Hepatocyte (in vitro differentiated cells): ENCODE data around the gene BAZ1B. TPM values are rescaled to one million over a fixed set of nuclear protein-coding genes. Genes with fewer than 3 reads are reported as not detected.
"Not testable (repeated sequence)": the region's sequence is repeated elsewhere in the genome, so short reads cannot be mapped to it uniquely, and the experiment has no call there.

Experiments
- DNase-seq: peaks from one replicate; pipeline ENCODE4 v3.0.0-alpha.2; 2016; ENCODE audit warnings: low spot score
- H2AFZ ChIP-seq: fragments of 200-600 bp; sonication (generic); 2 replicates; pipeline ENCODE4 v1.6.0; 2016; ENCODE audit warnings: antibody characterized with exemption, mild to moderate bottlenecking
- H3K27ac ChIP-seq: fragments of 200-600 bp; sonication (generic); 2 replicates; pipeline ENCODE4 v1.5.1; 2016; ENCODE audit warnings: mild to moderate bottlenecking
- H3K27me3 ChIP-seq: fragments of 200-600 bp; sonication (generic); 2 replicates; pipeline ENCODE4 v1.6.1; 2016
- H3K36me3 ChIP-seq: fragments of 200-600 bp; sonication (generic); replicated peaks from 2 replicates; pipeline ENCODE4 v1.5.1; 2016; ENCODE audit warnings: low read depth; ENCODE audit not compliant: insufficient read depth
- H3K4me1 ChIP-seq: fragments of 200-600 bp; sonication (generic); 2 replicates; pipeline ENCODE4 v1.5.1; 2016; ENCODE audit warnings: mild to moderate bottlenecking, moderate library complexity; ENCODE audit not compliant: insufficient read depth
- H3K4me2 ChIP-seq: fragments of 200-600 bp; sonication (generic); 2 replicates; pipeline ENCODE4 v1.6.0; 2016
- H3K4me3 ChIP-seq: fragments of 200-600 bp; sonication (generic); 2 replicates; pipeline ENCODE4 v1.5.1; 2016; ENCODE audit warnings: mild to moderate bottlenecking
- H3K79me2 ChIP-seq: fragments of 200-600 bp; sonication (generic); 2 replicates; pipeline ENCODE4 v1.6.0; 2017; ENCODE audit warnings: mild to moderate bottlenecking
- H3K9me2 ChIP-seq: fragments of 200-600 bp; sonication (generic); replicated peaks from 2 replicates; pipeline ENCODE4 v1.6.0; 2017; ENCODE audit warnings: mild to moderate bottlenecking; ENCODE audit not compliant: insufficient read depth
- H3K9me3 ChIP-seq: fragments of 200-600 bp; sonication (generic); 2 replicates; pipeline ENCODE4 v1.5.1; 2016; ENCODE audit warnings: low read depth, mild to moderate bottlenecking
- H4K20me1 ChIP-seq: fragments of 200-600 bp; sonication (generic); 2 replicates; pipeline ENCODE4 v1.6.0; 2016; ENCODE audit warnings: mild to moderate bottlenecking; ENCODE audit not compliant: insufficient read depth, poor library complexity, severe bottlenecking
- EZH2 ChIP-seq: fragments of 200-600 bp; sonication (generic); IDR thresholded peaks from 2 replicates; pipeline ENCODE4 v1.6.1; 2016; ENCODE audit warnings: antibody characterized with exemption, mild to moderate bottlenecking, borderline replicate concordance
- EZH2phosphoT487 ChIP-seq: fragments of 200-600 bp; sonication (generic); IDR thresholded peaks from one replicate; pipeline ENCODE4 v1.6.1; 2018; ENCODE audit warnings: antibody characterized with exemption, mild to moderate bottlenecking, low read depth, moderate library complexity; ENCODE audit not compliant: unreplicated experiment, severe bottlenecking
- WGBS: methylation state at CpG from one replicate; pipeline ENCODE4 v1.1.6; 2016; ENCODE audit warnings: low lambda C conversion rate; ENCODE audit errors: missing lambda C conversion rate; 5-methylcytosine and 5-hydroxymethylcytosine counted together
- polyA plus RNA-seq: library from polyadenylated mRNA; unstranded; fragments of >200 nt; fragmentation: Nextera tagmentation; extraction: Ambion mirVana; gene quantifications from 2 replicates; pipeline ENCODE4 v1.2.1, GENCODE V29; 2016
- total RNA-seq: library from RNA; depleted of rRNA; stranded (reverse); fragments of >200 nt; gene quantifications from 2 replicates; pipeline ENCODE4 v1.2.3, GENCODE V29; 2014
- TF ChIP-seq, protein P1 (sequence below): fragments of 200-600 bp; sonication (generic); IDR thresholded peaks from 2 replicates; pipeline ENCODE4 v1.5.1; 2016; ENCODE audit warnings: antibody characterized with exemption, mild to moderate bottlenecking; ENCODE audit not compliant: poor library complexity

The BAZ1B gene
- total and polyA plus RNA-seq, 2 experiments from 2014 or later: 16.7 to 44.7 TPM

DNA sequence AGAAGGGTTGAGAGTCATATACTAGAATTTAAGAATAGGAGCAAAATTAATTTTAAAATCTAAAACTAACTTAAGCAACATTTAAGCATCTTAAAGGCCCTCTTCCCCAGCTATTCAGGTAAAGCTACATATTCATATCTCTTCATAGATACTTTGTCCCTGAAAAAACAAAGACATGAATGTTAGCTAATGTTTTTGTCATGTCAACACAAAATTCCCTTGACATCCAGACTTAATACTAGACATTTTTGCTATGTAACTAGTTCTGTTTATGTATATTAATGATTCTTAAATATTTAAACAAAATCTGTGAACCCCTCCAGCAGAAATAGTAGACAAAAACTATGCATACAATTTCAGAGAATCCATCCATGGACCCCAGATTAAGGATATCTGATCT, 43.5 kb downstream of the BAZ1B start:
- no peaks in the 10 kb centered on the region for H3K4me1 ChIP-seq
- no peaks in the 10 kb centered on the region for H3K9me3 ChIP-seq
- H3K79me2 ChIP-seq: peaks cover 86% of the 10 kb centered on the region
- H3K9me2 ChIP-seq: no peaks in the 10 kb centered on the region
- no peaks in the 10 kb centered on the region for H3K36me3 ChIP-seq
- TF ChIP-seq, protein P1, sequence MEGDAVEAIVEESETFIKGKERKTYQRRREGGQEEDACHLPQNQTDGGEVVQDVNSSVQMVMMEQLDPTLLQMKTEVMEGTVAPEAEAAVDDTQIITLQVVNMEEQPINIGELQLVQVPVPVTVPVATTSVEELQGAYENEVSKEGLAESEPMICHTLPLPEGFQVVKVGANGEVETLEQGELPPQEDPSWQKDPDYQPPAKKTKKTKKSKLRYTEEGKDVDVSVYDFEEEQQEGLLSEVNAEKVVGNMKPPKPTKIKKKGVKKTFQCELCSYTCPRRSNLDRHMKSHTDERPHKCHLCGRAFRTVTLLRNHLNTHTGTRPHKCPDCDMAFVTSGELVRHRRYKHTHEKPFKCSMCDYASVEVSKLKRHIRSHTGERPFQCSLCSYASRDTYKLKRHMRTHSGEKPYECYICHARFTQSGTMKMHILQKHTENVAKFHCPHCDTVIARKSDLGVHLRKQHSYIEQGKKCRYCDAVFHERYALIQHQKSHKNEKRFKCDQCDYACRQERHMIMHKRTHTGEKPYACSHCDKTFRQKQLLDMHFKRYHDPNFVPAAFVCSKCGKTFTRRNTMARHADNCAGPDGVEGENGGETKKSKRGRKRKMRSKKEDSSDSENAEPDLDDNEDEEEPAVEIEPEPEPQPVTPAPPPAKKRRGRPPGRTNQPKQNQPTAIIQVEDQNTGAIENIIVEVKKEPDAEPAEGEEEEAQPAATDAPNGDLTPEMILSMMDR: no peak
- no peak for TF ChIP-seq EZH2
- TF ChIP-seq EZH2phosphoT487: no peak
- no peak overlapping the region for H3K27ac ChIP-seq
- no peak overlapping the region for H3K4me2 ChIP-seq
- no peak overlapping the region for H3K4me3 ChIP-seq
- H4K20me1 ChIP-seq: peaks cover 4% of the 10 kb centered on the region
- no peaks in the 10 kb centered on the region for H3K27me3 ChIP-seq
- H2AFZ ChIP-seq: no peak overlapping the region
- DNase-seq: no peak

GRCh38 chr7:73477376-73477775, 44.7 kb downstream of the BAZ1B start:
- no peaks in the 10 kb centered on the region for H3K4me1 ChIP-seq
- 80% methylated on average over 5 of the region's 5 CpGs for WGBS
- H3K9me2 ChIP-seq: no peaks in the 10 kb centered on the region
- no peaks in the 10 kb centered on the region for H3K9me3 ChIP-seq
- peaks cover 84% of the 10 kb centered on the region for H3K79me2 ChIP-seq
- TF ChIP-seq EZH2 (no peak), EZH2phosphoT487 (no peak)
- TF ChIP-seq, protein P1: no peak
- no peak overlapping the region for H3K4me2 ChIP-seq
- H3K27ac ChIP-seq: no peak overlapping the region
- H3K36me3 ChIP-seq: no peaks in the 10 kb centered on the region
- H2AFZ ChIP-seq: no peak overlapping the region
- H3K27me3 ChIP-seq: no peaks in the 10 kb centered on the region
- no peak for DNase-seq
- no peak overlapping the region for H3K4me3 ChIP-seq
- peaks cover 7% of the 10 kb centered on the region for H4K20me1 ChIP-seq

DNA sequence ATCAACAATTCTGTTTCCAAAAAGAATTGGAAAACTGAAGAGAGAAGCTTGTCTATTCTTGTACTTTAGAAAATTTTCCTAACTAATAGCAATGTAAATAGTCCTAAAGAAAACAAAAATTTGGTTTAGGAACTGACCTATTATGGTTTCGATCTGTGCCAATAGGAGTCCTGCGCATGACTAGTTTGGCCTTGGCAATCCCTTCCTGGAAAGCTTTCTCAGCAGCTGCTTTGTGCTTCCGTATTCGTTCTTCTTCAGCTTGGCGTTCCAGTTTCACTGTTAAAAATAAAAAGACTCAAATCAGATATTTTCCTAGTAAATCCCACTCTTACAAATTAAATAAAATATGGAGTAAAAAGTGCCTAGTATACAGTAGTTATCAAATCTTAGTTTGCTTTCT, 51.9 kb downstream of the BAZ1B start:
- Histone ChIP-seq H3K4me3 (no peak overlapping the region), H3K4me2 (no peak overlapping the region), H3K4me1 (no peaks in the 10 kb centered on the region), H4K20me1 (peaks cover 3% of the 10 kb centered on the region), H3K27me3 (no peaks in the 10 kb centered on the region), H3K9me2 (no peaks in the 10 kb centered on the region), H3K36me3 (no peaks in the 10 kb centered on the region), H3K79me2 (peaks cover 33% of the 10 kb centered on the region), H3K9me3 (no peaks in the 10 kb centered on the region), H2AFZ (no peak overlapping the region), H3K27ac (no peak overlapping the region)
- TF ChIP-seq EZH2 (no peak), EZH2phosphoT487 (no peak)
- TF ChIP-seq, protein P1: no peak
- no peak for DNase-seq
- 96% methylated on average over 5 of the region's 5 CpGs for WGBS

- not testable (repeated sequence) for H3K4me2 ChIP-seq, H3K9me2 ChIP-seq, H3K79me2 ChIP-seq, DNase-seq, H3K27ac ChIP-seq, H3K36me3 ChIP-seq, H3K27me3 ChIP-seq, H3K9me3 ChIP-seq, H3K4me3 ChIP-seq, H3K4me1 ChIP-seq, H2AFZ ChIP-seq, H4K20me1 ChIP-seq
- WGBS: 95% methylated on average over 6 of the region's 6 CpGs
Observed at GRCh38 chr7:73467046-73467445, 55.0 kb downstream of the BAZ1B start.
